ENCODE measurements around the gene ENTPD8. TPM values are rescaled to one million over a fixed set of nuclear protein-coding genes. Genes with fewer than 3 reads are reported as not detected.

The ENTPD8 gene
- total RNA-seq, 1 experiment from 2014 or later: 5.4 TPM

GRCh38 chr9:137488327-137488653 is 47.1 kb upstream of the ENTPD8 start:
- DNase-seq: no peak
- intact Hi-C loops (cut with micrococcal nuclease; ENCODE audit: unreplicated experiment): no loop called here

DNA sequence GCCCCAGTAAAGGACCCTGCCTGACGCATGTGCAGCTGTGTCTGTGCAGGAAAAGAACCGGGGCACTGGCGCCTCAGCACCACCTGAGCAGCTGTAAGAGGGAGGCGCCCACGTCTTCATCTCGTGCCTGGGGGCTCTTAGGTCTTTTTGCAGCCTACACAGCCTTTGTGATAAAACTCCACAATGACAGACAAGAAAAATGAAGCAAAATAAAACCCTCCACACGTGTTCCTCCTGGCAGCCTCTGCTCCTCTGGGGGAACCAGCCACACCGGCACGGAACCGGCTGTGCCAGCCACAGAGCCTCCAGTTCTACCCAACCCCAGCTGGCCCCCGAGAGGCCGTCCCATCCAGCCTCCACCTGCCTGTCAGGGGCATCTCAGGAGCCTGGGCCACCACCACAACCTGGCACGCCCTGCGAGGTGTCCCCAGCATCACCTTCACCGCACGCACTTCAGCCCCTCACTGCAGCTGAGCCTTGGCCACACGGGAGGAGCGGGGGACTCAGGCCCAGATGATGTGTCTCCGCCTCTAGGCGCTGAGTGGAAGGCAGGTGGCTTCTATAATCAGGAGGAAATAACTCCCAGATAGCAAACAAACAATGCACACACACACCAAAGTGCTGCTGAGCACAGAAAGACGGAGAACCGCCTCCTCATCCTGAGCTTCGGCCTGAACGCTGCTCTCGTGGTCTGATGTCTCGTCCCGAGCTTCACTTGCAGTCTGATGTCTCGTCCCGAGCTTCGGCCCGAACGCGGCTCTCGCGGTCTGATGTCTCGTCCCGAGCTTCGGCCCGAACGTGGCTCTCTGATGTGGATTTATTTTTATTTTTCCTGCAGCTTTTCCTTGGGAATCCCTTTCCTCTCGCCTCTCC is 46.5 kb upstream of the ENTPD8 start:
- DNase-seq: no peak
- no peaks in the 10 kb centered on the region for H3K79me2 ChIP-seq (ENCODE audit: low read depth)
- H3K9me2 ChIP-seq (ENCODE audit: insufficient read depth): no peaks in the 10 kb centered on the region
- peaks cover 2% of the 10 kb centered on the region for H3K4me1 ChIP-seq (replicated peaks; ENCODE audit: insufficient read depth)
- H3K27ac ChIP-seq: no peak overlapping the region
- no peak overlapping the region for H3K4me2 ChIP-seq
- no peaks in the 10 kb centered on the region for H3K27me3 ChIP-seq (ENCODE audit: insufficient read depth, low read depth)
- no peak overlapping the region for H3K4me3 ChIP-seq
- no peak overlapping the region for H2AFZ ChIP-seq
- no TSS peak for BruUV-seq (replicated peaks)
- intact Hi-C loops (cut with micrococcal nuclease; ENCODE audit: unreplicated experiment): no loop called here
- TF ChIP-seq EZH2 (IDR thresholded peaks at IDR 0.05; ENCODE audit: low read depth): no peak
- no peak for TF ChIP-seq CTCF (conservative IDR thresholded peaks at IDR 0.05)
- H3K9me3 ChIP-seq (ENCODE audit: insufficient read depth, low read depth): no peaks in the 10 kb centered on the region
- ChIA-PET CTCF (no interaction called here), POLR2A (ENCODE audit: unreplicated experiment) (no interaction called here)
- H3F3A ChIP-seq (ENCODE audit: insufficient read depth, low read depth): peaks cover 7% of the 10 kb centered on the region; the same call in 1 of the 2 replicates
- H3K36me3 ChIP-seq (ENCODE audit: low read depth): no peaks in the 10 kb centered on the region
- no peaks in the 10 kb centered on the region for H4K20me1 ChIP-seq (ENCODE audit: insufficient read depth)

More at GRCh38 chr9:137488327-137488653, 47.1 kb upstream of the ENTPD8 start:
- Histone ChIP-seq H3K27me3 (ENCODE audit: insufficient read depth, low read depth) (no peaks in the 10 kb centered on the region), H3K9me3 (ENCODE audit: insufficient read depth, low read depth) (no peaks in the 10 kb centered on the region), H3K9me2 (ENCODE audit: insufficient read depth) (no peaks in the 10 kb centered on the region), H3K4me1 (replicated peaks; ENCODE audit: insufficient read depth) (no peaks in the 10 kb centered on the region), H3F3A (ENCODE audit: insufficient read depth, low read depth) (0 out of 2 replicates have a peak, but pooled peaks cover 8% of the 10 kb centered on the region), H3K27ac (no peak overlapping the region), H3K36me3 (ENCODE audit: low read depth) (no peaks in the 10 kb centered on the region), H4K20me1 (ENCODE audit: insufficient read depth) (no peaks in the 10 kb centered on the region), H2AFZ (no peak overlapping the region), H3K4me2 (no peak overlapping the region), H3K79me2 (ENCODE audit: low read depth) (no peaks in the 10 kb centered on the region), H3K4me3 (no peak overlapping the region)
- ChIA-PET CTCF (no interaction called here), POLR2A (ENCODE audit: unreplicated experiment) (no interaction called here)
- BruUV-seq (replicated peaks): no TSS peak
- TF ChIP-seq CTCF (conservative IDR thresholded peaks at IDR 0.05) (no peak), EZH2 (IDR thresholded peaks at IDR 0.05; ENCODE audit: low read depth) (no peak)

DNA sequence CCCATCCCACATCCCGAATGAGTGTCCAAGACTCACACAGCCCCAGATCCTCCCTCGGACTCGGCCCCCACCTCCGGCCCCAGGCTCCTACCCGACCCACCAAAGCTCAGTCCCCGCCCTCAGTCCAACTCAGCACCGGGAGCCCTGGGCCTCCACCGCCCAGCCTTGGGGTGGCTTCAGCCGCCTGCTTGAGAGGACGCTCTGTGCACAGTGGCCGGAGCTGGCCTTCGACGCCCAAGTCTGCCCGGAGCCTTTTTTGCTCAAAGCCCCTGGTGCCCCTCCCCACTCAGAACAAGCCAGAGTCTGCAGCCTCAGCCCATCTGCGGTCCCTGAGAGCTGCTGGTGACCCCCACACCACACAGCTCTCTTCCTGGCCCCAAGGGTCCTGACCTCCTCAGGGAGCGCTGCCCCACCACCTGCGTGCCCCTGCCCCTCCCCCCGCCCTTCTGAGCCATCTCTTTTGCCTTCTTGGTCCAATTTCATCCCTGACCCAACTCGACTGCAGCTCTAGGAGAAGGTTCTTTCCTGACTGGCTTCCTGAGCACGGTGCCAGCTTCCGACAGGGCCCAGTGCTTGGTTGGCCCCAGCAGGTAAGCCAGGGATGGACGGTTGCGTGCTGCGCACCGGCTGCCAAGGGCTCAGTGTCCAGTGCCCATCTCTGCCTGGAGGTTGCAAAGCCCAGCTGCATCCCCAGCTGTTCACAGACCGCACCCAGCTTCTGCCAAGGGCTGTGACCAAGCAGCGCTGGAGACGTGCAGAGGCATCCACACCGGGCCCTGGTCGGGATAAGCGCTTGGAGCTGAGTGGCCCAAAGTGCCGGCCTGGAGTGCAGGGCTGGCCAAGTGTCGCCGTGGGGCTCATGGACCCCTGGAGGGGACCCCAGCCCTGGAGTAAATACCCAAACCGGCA is 45.6 kb upstream of the ENTPD8 start:
- Histone ChIP-seq H3K27me3 (ENCODE audit: insufficient read depth, low read depth) (no peaks in the 10 kb centered on the region), H3K4me1 (replicated peaks; ENCODE audit: insufficient read depth) (peaks cover 11% of the 10 kb centered on the region), H3K79me2 (ENCODE audit: low read depth) (no peaks in the 10 kb centered on the region), H2AFZ (no peak overlapping the region), H3K4me2 (no peak overlapping the region), H3K4me3 (no peak overlapping the region), H3K36me3 (ENCODE audit: low read depth) (no peaks in the 10 kb centered on the region), H3K9me2 (ENCODE audit: insufficient read depth) (no peaks in the 10 kb centered on the region), H3K9me3 (ENCODE audit: insufficient read depth, low read depth) (no peaks in the 10 kb centered on the region), H3K27ac (no peak overlapping the region), H4K20me1 (ENCODE audit: insufficient read depth) (no peaks in the 10 kb centered on the region), H3F3A (ENCODE audit: insufficient read depth, low read depth) (peaks cover 7% of the 10 kb centered on the region)
- BruUV-seq (replicated peaks): no TSS peak
- ChIA-PET CTCF (no interaction called here), POLR2A (ENCODE audit: unreplicated experiment) (no interaction called here)
- DNase-seq: no peak
- TF ChIP-seq CTCF (conservative IDR thresholded peaks at IDR 0.05) (no peak), EZH2 (IDR thresholded peaks at IDR 0.05; ENCODE audit: low read depth) (no peak)
- intact Hi-C loops (cut with micrococcal nuclease; ENCODE audit: unreplicated experiment): no loop called here

Measured in PC-9 (cell line).